Non-pigmented ciliary epithelial cell (primary cell): ENCODE results near the gene TGIF1.

Experiments used
- DNase-seq: peaks from one replicate; pipeline ENCODE4 v3.0.0-alpha.2; 2010; ENCODE audit warnings: low read depth

The TGIF1 gene

GRCh38 chr18:3434685-3435084 is 15.3 kb upstream of the TGIF1 start:
- DNase-seq: no peak

- DNase-seq: no peak
These were observed 9.6 kb upstream of the TGIF1 start for GRCh38 chr18:3440341-3440740.

GRCh38 chr18:3441290-3441689 is 8.7 kb upstream of the TGIF1 start:
- DNase-seq: no peak

- no peak for DNase-seq
These were observed 7.1 kb upstream of the TGIF1 start for GRCh38 chr18:3442919-3443318.

- DNase-seq: no peak
These were observed 5.7 kb upstream of the TGIF1 start for GRCh38 chr18:3444296-3444695.

GRCh38 chr18:3444954-3445353 is 5.0 kb upstream of the TGIF1 start:
- no peak for DNase-seq

- no peak for DNase-seq
These were observed 2.7 kb upstream of the TGIF1 start for GRCh38 chr18:3447068-3447894.

GRCh38 chr18:3447895-3448837 is 1.8 kb upstream of the TGIF1 start:
- peak; percentile 84 for DNase-seq

- no peak for DNase-seq
These were observed 997 bp upstream of the TGIF1 start for GRCh38 chr18:3448838-3449511.

- DNase-seq: no peak
These were observed 410 bp upstream of the TGIF1 start for GRCh38 chr18:3449512-3450011.

- no peak for DNase-seq
These were observed 819 bp downstream of the TGIF1 start for GRCh38 chr18:3450799-3451182.

- no peak for DNase-seq
These were observed 1.4 kb downstream of the TGIF1 start for GRCh38 chr18:3451183-3451988.

GRCh38 chr18:3451989-3452749 is 2.2 kb downstream of the TGIF1 start:
- DNase-seq: no peak

GRCh38 chr18:3452750-3453539 is 3.0 kb downstream of the TGIF1 start:
- DNase-seq: no peak

- peak; percentile 88 for DNase-seq
These were observed 3.8 kb downstream of the TGIF1 start for GRCh38 chr18:3453540-3454364.

- DNase-seq: no peak
These were observed 4.6 kb downstream of the TGIF1 start for GRCh38 chr18:3454365-3455089.

GRCh38 chr18:3455090-3455635 is 5.2 kb downstream of the TGIF1 start:
- DNase-seq: no peak
